Lower leg skin (tissue), 4 donors: ENCODE results near the gene LHX6. TPM values are rescaled to one million over a fixed set of nuclear protein-coding genes. Genes with fewer than 3 reads are reported as not detected.

Experiments
- DNase-seq, 2 donors: peaks; one replicate each; pipeline ENCODE4 v3.0.0-alpha.2; 2019; ENCODE audit warnings: low spot score in 2 of 2
- H3K4me3 ChIP-seq: fragments of 200-600 bp; sonication (generic); 2 replicates; pipeline ENCODE4 v1.5.1; 2017; ENCODE audit warnings: mild to moderate bottlenecking, low read depth; ENCODE audit not compliant: poor library complexity, severe bottlenecking
- POLR2A ChIP-seq, 2 donors: fragments of 450-650 bp; IDR thresholded peaks; one replicate each; pipeline ENCODE4 v1.6.1; 2016 to 2017; ENCODE audit warnings: antibody characterized with exemption in 2 of 2, mild to moderate bottlenecking in 1 of 2, moderate library complexity in 1 of 2
- WGBS, 2 donors: methylation state at CpG; one replicate each; pipeline ENCODE4 v1.1.5; 2018; 5-methylcytosine and 5-hydroxymethylcytosine counted together
- intact Hi-C: fragments of 100-400 bp; cut with DNase I; formaldehyde crosslinking; loops from one replicate; pipeline ENCODE4 v1.15.0; 2023; ENCODE audit warnings: low total_unique reads
- total RNA-seq, 4 donors: library from RNA; depleted of rRNA; stranded (reverse); fragments of >200 nt; gene quantifications; one replicate each; pipeline ENCODE4 v1.1.0, GENCODE V29; 2016
- TF ChIP-seq, protein P1 (sequence below), 3 donors: fragments of 450-650 bp; IDR thresholded peaks; one replicate each; pipeline ENCODE4 v1.5.1; 2016; ENCODE audit warnings: antibody characterized with exemption in 3 of 3, mild to moderate bottlenecking in 3 of 3, moderate library complexity in 2 of 3

Gene LHX6
- total RNA-seq, 4 donors from 2014 or later, result 2.7 to 6.5 (median 4.4) TPM

DNA sequence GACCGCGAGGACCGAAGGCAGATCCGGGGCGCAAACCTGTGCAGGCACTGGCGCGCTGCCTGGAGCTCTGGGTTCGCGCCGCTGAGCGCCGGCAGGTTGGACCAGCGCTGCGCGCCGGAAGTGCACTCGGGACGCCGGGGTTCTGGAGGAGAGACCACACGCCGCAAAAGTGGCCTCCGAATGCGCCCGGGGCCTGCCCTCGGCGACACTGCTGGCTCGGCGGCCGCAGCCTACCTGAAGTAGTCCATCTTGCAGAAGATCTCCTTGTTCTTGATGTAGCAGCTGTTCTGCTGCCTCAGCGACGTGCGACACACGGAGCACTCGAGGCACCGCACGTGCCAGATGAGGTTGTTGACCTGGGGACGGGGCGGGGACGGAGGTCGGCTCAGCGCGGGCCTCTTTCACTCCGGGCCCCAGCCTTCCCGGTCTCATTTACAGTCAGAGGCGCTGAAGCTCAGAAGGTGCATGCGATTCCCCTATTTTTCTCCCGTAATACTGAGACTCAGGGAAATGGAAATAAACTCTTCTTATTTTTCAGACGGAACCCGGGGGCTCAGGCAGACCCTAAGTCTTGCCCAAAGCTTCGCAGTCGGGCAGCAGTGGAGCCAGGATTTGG lies 2.5 kb downstream of the LHX6 start:
- TF ChIP-seq, protein P1, sequence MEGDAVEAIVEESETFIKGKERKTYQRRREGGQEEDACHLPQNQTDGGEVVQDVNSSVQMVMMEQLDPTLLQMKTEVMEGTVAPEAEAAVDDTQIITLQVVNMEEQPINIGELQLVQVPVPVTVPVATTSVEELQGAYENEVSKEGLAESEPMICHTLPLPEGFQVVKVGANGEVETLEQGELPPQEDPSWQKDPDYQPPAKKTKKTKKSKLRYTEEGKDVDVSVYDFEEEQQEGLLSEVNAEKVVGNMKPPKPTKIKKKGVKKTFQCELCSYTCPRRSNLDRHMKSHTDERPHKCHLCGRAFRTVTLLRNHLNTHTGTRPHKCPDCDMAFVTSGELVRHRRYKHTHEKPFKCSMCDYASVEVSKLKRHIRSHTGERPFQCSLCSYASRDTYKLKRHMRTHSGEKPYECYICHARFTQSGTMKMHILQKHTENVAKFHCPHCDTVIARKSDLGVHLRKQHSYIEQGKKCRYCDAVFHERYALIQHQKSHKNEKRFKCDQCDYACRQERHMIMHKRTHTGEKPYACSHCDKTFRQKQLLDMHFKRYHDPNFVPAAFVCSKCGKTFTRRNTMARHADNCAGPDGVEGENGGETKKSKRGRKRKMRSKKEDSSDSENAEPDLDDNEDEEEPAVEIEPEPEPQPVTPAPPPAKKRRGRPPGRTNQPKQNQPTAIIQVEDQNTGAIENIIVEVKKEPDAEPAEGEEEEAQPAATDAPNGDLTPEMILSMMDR (IDR thresholded peaks at IDR 0.05), result no peak
- no peak for TF ChIP-seq POLR2A (IDR thresholded peaks at IDR 0.05)
- intact Hi-C loops, result no loop called here
- peak in 1 of 2 donors; percentile 70 for DNase-seq
- 19 to 43% methylated on average over 22 to 39 of the region's 51 CpGs for WGBS, 2 donors
- no peak overlapping the region for H3K4me3 ChIP-seq

DNA sequence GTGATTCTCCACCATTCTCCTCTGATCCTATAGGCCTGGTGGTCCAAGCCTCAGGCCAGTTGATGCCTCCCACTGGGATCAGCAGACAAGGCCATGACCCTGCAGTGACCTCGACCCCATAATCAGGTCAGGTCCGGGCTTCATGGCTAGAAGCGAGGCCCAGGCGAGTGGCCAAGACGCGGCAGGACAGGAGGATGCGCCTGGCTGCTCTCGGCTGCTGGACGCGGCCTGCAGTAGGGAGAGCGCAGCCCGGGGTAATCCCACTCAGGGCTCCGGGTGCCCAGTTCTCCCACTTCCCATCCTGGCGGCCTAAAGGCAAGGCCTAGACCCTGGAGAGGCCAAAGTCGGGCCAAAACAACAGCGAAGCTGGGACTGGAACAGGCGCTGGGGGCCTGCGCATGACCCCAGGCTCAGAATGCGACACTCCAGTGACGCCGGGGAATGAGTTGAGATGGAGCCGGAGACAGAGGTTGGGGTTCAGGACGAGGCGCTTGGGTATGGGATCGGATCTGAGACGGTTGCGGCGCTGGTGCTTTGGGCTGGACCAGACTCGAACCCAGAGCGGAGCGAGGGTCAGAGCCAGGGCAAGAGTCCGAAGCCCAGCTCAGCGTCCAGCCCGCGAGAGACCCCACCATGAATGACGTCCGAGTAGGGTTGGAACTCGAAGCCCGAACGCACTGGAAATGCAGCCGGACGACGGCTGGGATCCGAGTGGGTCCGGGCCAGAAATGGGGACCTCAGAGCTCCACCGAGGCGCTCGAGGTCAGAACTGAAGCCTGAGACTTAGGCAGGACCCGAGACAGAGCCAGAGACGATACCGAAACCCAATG lies 3.2 kb downstream of the LHX6 start:
- 43 to 48% methylated on average over 45 to 51 of the region's 51 CpGs for WGBS, 2 donors
- DNase-seq, result peak in 1 of 2 donors; percentile 77
- TF ChIP-seq, protein P1 (IDR thresholded peaks at IDR 0.05), result no peak
- no peak for TF ChIP-seq POLR2A (IDR thresholded peaks at IDR 0.05)
- intact Hi-C loops, result no loop called here
- H3K4me3 ChIP-seq, result no peak overlapping the region

DNA sequence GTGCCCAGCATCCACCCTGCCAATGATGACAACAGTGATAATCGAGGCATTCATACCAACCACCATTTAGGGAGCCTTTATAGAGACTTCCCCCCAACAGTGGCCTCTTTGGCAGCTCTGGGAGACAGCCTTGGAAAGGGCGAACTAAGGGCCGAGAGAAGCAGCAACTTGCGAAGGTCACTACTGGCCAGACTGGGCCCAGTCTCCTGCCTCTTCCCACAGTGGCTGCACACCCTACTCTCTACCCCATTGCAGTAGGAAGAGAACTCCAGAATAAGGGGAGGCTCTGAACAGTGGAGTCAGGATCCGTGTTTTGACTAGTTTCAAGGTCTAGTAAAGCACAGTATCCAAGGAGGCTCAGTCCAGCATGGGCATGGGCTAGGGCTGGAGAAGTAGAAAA lies 5.3 kb downstream of the LHX6 start:
- DNase-seq, result peak in 1 of 2 donors; percentile 77
- H3K4me3 ChIP-seq, result no peak overlapping the region
- intact Hi-C loops, result no loop called here
- WGBS, 2 donors, result 76 to 84% methylated on average over 5 of the region's 5 CpGs
- TF ChIP-seq, protein P1 (IDR thresholded peaks at IDR 0.05), result no peak
- TF ChIP-seq POLR2A (IDR thresholded peaks at IDR 0.05), result no peak

DNA sequence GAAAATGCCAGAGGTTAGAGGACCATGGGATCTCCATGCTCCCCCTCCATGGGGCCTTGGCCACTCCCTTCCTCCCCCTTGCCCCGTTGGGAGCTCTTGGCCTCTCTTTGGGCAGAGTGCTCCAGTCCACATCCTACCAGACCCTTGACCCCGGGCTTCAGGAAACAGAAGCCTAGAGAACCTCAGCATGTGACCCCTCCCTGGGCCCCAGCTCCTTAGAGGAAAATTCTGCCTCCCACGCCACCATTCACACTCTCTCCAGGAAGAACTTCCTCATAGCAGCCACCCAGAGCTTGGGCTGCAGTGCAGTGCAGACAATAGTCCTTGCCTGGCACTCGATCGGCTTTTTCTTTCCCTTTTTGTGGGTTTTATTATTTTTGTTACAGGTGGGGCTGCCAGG lies 6.0 kb downstream of the LHX6 start:
- peak in 1 of 2 donors; percentile 83 for DNase-seq
- H3K4me3 ChIP-seq, result no peak overlapping the region
- TF ChIP-seq, protein P1 (IDR thresholded peaks at IDR 0.05), result no peak
- no peak for TF ChIP-seq POLR2A (IDR thresholded peaks at IDR 0.05)
- WGBS, 2 donors, result 20 to 30% methylated on average over 5 of the region's 5 CpGs
- intact Hi-C loops, result no loop called here

DNA sequence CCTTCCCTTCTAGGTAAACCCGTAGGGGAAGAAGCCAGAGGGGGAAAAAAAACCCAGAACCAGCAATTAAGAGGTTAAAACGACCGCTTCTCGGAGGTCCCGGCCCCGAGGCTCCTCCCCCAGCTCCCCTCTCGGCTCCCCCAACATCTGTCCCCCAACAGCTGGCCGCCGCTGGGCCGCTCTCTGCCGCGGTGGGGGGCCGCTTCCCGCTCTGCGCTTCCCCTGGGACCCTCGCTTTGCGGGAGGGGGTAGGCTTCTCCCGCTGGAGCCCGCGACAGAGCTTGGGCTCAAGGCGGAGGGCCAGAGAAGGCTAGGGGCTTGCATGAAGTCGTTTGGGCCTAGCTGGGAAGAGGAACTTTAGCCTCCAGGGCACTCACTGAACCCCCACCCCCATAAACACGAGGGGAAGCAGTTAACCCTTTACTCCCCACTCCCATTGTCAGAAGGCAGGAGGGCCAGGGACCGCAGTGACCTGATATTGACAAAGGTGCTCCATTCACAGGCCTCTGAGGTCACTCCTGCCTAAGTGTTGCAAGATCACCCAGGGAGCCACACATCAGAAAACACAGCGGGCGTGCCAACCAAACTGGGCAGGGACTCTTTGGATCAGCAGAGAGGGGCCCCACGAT lies 7.5 kb downstream of the LHX6 start:
- H3K4me3 ChIP-seq, result no peak overlapping the region
- DNase-seq, result peak in 1 of 2 donors; percentile 72
- WGBS, 2 donors, result 28 to 31% methylated on average over 19 to 27 of the region's 27 CpGs
- intact Hi-C loops, result no loop called here
- no peak for TF ChIP-seq POLR2A (IDR thresholded peaks at IDR 0.05)
- TF ChIP-seq, protein P1 (IDR thresholded peaks at IDR 0.05), result no peak
